GM18909 (cell line): ENCODE results near the gene COL6A5.

Source experiments
- ATAC-seq: cut with Tn5 transposase; IDR thresholded peaks from one replicate; pipeline ENCODE4 v1.9.1; 2021; ENCODE audit warnings: mild to moderate bottlenecking; ENCODE audit not compliant: unreplicated experiment, poor library complexity

COL6A5 gene

GRCh38 chr3:130514681-130515080, 169.2 kb downstream of the COL6A5 start:
- no peak for ATAC-seq

DNA sequence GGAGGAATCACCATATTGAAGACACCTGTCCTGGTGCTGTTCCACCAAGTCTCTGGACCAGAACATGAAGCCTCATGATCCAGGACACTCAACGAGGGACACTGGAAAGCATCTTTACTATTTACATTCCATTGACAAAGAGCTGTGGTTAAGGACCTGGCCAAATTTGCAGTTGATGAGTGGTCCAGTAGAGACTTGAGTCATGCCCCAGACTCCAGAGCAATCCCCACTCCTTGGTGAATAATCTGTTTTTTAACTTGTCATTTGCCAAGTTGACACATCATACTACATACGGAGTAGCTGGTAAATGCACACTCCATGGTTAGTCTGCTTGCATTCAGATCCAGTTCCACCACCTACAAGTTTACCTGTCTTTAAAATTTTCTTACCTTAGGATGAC, 170.3 kb downstream of the COL6A5 start:
- ATAC-seq, result no peak

DNA sequence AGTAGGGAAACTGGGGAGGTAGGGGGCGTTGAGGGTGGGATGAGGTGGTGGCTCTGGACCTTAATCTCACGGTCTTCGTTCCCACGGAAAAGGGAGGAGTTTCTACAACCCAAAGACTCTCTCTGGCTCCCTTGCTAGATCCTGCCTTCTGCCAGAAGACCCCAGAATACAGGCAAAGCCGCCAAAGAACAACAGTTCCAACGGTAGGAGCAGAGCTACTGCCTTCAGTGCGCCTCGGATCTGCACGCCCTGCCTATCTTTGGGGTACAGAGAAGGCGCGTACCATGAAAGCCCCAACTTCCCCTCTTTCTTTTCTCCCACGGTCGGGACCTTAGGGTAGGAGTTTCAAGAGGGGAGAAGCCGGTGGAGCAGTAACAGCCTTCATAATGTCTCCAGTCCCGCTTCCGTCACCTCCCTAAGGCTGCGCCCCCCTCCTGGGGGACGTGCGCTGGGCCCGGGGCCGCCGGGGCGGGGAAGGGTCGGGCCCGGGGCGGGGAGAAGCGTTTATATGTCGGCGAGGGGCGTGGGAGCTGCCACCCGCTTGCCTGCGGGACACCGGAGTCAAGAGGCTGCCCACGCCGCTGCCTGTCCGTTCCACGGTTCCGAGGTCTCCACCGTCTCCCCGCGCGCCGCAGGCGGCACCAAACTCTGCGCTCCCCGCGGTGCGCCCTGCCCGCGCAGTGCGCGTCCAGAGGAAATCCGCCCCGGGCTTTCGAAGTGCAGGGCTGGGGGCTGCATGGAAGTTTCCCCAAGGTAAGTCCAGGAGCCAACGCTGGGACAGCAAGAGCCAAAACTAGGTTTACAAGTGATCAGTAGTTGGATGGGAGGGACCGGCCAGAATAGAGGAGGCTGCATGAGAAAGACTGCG, 171.4 kb downstream of the COL6A5 start, which contains the start of gene COL6A6:
TSS of gene COL6A6 (plus strand) at position 533 of the 868 bp plus-strand sequence. CDS start 43,188 bp downstream, outside the sequence.
- no peak for ATAC-seq

- no peak for ATAC-seq
These were observed 172.1 kb downstream of the COL6A5 start for GRCh38 chr3:130517602-130518001.

GRCh38 chr3:130519754-130520153, 174.3 kb downstream of the COL6A5 start:
- no peak for ATAC-seq

- no peak for ATAC-seq
These were observed 176.9 kb downstream of the COL6A5 start for GRCh38 chr3:130522399-130522798.

DNA sequence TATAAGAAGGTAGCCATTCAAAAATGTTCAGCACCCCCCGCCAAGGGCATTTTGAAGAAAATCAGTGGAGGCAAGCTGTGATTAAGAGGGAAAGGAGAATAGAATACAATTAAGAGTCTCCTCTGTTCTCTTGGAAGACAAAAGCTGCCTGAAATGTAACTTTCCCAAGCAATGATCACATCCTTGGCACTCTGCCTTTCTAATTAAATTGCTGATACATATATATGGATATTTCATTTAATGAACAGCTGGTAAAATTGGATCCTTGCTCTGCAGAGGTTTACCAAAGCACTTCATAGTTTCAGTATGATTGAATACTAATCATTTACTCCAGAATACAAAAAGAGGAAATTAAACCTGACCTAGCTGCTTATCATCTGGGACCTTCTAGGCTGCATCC, 182.0 kb downstream of the COL6A5 start:
- ATAC-seq, result no peak

- ATAC-seq, result no peak
These were observed 182.6 kb downstream of the COL6A5 start for GRCh38 chr3:130528120-130528519.

DNA sequence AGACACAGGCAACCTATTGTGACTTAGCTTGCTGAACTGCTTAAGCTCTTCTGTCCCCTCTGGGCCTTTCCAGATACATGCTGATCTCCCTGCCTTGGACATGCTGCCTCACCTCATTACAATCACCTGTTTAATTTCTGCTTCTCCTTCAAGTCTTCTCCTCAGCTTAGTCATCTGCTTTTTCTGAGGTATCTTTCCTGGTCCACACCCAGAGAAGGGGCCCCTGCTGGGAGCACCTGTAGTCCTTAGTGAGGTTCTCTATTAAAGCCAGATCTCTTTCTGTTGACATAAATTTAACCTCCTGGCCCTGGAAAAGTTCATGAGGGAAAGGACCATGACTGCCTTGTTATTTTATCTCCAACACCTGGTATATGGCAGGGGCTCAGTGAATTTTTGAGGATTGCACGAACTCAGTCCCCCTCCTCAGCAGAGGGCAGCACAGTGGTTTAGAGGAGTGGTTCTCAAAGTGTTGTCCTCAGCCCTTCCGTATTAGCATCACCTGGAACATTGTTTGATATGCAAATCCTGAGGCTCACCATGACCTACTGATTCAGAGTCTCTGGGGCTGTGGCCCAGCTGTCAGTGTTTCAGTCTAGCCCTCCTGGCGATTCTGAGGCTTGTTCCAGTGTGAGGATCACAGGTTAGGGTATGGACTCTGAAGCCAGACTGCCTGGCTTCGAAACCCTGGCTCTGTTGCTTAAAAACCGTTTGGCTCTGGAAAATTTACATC, 184.2 kb downstream of the COL6A5 start:
- ATAC-seq, result no peak

GRCh38 chr3:130533247-130533646, 187.8 kb downstream of the COL6A5 start:
- ATAC-seq, result no peak
